OCI-LY7 (cell line): Measurements from ENCODE around the gene MBLAC1. TPM values are rescaled to one million over a fixed set of nuclear protein-coding genes. Genes with fewer than 3 reads are reported as not detected.
"Not testable (repeated sequence)": the region's sequence is repeated elsewhere in the genome, so short reads cannot be mapped to it uniquely, and the experiment has no call there.

Source experiments
- BruUV-seq: library from RNA; stranded (reverse); fragments of 400-500 nt; replicated peaks from 2 replicates; lab custom pipeline; 2021; lab: Mats Ljungman, UMichigan
- CTCF ChIA-PET: fragments of 300-600 bp; sonication (Branson Sonifier 250); formaldehyde crosslinking; loops from one replicate; lab custom pipeline; 2022; ENCODE audit warnings: antibody characterized with exemption; ENCODE audit not compliant: unreplicated experiment; lab: Charles Lee
- POLR2A ChIA-PET: fragments of 300-600 bp; sonication (Branson Sonifier 250); formaldehyde crosslinking; loops from one replicate; lab custom pipeline; 2022; ENCODE audit warnings: antibody characterized with exemption; lab: Charles Lee
- DNase-seq: peaks from one replicate; pipeline ENCODE4 v3.0.0-alpha.2; 2015; ENCODE audit warnings: low spot score
- H2AFZ ChIP-seq: fragments of 200-600 bp; sonication (generic), shearing (Covaris generic); 2 replicates; pipeline ENCODE4 v1.6.1; 2014; ENCODE audit warnings: mild to moderate bottlenecking, antibody characterized with exemption, low read length, moderate library complexity
- H3K27ac ChIP-seq: fragments of 200-600 bp; sonication (generic); 2 replicates; pipeline ENCODE4 v1.5.1; 2014; ENCODE audit warnings: mixed run types, low read depth, mild to moderate bottlenecking, moderate library complexity, low read length, inconsistent platforms; ENCODE audit not compliant: poor library complexity, severe bottlenecking
- H3K36me3 ChIP-seq: fragments of 200-600 bp; sonication (generic); 2 replicates; pipeline ENCODE4 v1.6.1; 2014; ENCODE audit warnings: mild to moderate bottlenecking, antibody characterized with exemption, low read length, moderate library complexity, mixed read lengths; ENCODE audit not compliant: insufficient read depth
- H3K4me1 ChIP-seq: fragments of 200-600 bp; sonication (generic); 2 replicates; pipeline ENCODE4 v1.5.1; 2014; ENCODE audit warnings: mild to moderate bottlenecking, low read length; ENCODE audit not compliant: insufficient read depth, poor library complexity, severe bottlenecking
- H3K4me2 ChIP-seq: fragments of 200-600 bp; sonication (generic); 2 replicates; pipeline ENCODE4 v1.6.1; 2014; ENCODE audit warnings: mild to moderate bottlenecking, low read length
- H3K4me3 ChIP-seq: fragments of 200-600 bp; sonication (generic); 2 replicates; pipeline ENCODE4 v1.5.1; 2014; ENCODE audit warnings: mild to moderate bottlenecking, low read depth, low read length; ENCODE audit not compliant: poor library complexity, severe bottlenecking
- H3K79me2 ChIP-seq: fragments of 200-600 bp; sonication (generic); 2 replicates; pipeline ENCODE4 v1.6.1; 2016; ENCODE audit warnings: low read depth, mild to moderate bottlenecking, low read length, moderate library complexity, mixed read lengths; ENCODE audit not compliant: insufficient read depth
- H3K9me2 ChIP-seq: fragments of 200-600 bp; sonication (generic); 2 replicates; pipeline ENCODE4 v1.6.1; 2016; ENCODE audit warnings: mild to moderate bottlenecking, low read length, mixed read lengths; ENCODE audit not compliant: insufficient read depth
- H3K9me3 ChIP-seq: fragments of 200-600 bp; sonication (generic); 2 replicates; pipeline ENCODE4 v1.6.1; 2014; ENCODE audit warnings: mild to moderate bottlenecking, mixed run types, low read length, mixed read lengths
- H4K20me1 ChIP-seq: fragments of 200-600 bp; sonication (generic); 2 replicates; pipeline ENCODE4 v1.6.1; 2014; ENCODE audit warnings: mild to moderate bottlenecking, antibody characterized with exemption, low read length, moderate library complexity, mixed read lengths; ENCODE audit not compliant: insufficient read depth
- CTCF ChIP-seq: fragments of 200-600 bp; sonication (generic); conservative IDR thresholded peaks from 2 replicates; pipeline ENCODE4 v1.5.1; 2014; ENCODE audit warnings: mild to moderate bottlenecking, antibody characterized with exemption, low read length, moderate library complexity, mixed read lengths
- EZH2phosphoT487 ChIP-seq: fragments of 200-600 bp; sonication (generic); IDR thresholded peaks from 2 replicates; pipeline ENCODE4 v1.6.1; 2018; ENCODE audit warnings: low read depth, borderline replicate concordance, mild to moderate bottlenecking, mixed run types, antibody characterized with exemption, low read length, moderate library complexity, mixed read lengths
- intact Hi-C: fragments of 100-400 bp; cut with micrococcal nuclease; formaldehyde crosslinking; loops from one replicate; pipeline ENCODE4 v1.10.0; 2022; ENCODE audit not compliant: unreplicated experiment
- total RNA-seq, 2 experiments: library from RNA; depleted of rRNA in 1 of 2; stranded (reverse); fragments of >200 nt in 1 of 2; shearing (Covaris generic) in 1 of 2; gene quantifications; 2 replicates each; pipeline ENCODE4 v1.2.3, GENCODE V29; 2014 to 2022

The MBLAC1 gene
- total RNA-seq, 2 experiments from 2014 or later, result 4.5 to 4.8 TPM

- TF ChIP-seq CTCF, result no peak
- TF ChIP-seq EZH2phosphoT487, result no peak
- peak overlapping the region; percentile 73 for H3K4me3 ChIP-seq
- BruUV-seq, result no TSS peak
- intact Hi-C loops, result loop anchor here (2.0 to 5.0 kb wide), 2 partner anchors 27 to 46 kb away; partner anchors contain the start of genes AP4M1, MCM7 and ZNF3
- POLR2A ChIA-PET, result interaction anchor here (0.6 to 2.0 kb wide), 6 partner anchors 8 to 46 kb away, joined by 3 to 7 read pairs (median 4); partner anchors contain the start of genes COPS6 and LAMTOR4
- H4K20me1 ChIP-seq, result no peaks in the 10 kb centered on the region
- peaks cover 14% of the 10 kb centered on the region; the same call in 1 of the 2 replicates for H3K36me3 ChIP-seq
- peaks cover 8% of the 10 kb centered on the region; the same call in 1 of the 2 replicates for H3K79me2 ChIP-seq
- peak overlapping the region; percentile 91 for H3K4me2 ChIP-seq
- H3K27ac ChIP-seq, result peak overlapping the region; percentile 94
- H3K4me1 ChIP-seq, result peaks cover 56% of the 10 kb centered on the region
- peak; percentile 68 for DNase-seq
- peak overlapping the region; percentile 70 for H2AFZ ChIP-seq
- H3K9me3 ChIP-seq, result no peaks in the 10 kb centered on the region
- CTCF ChIA-PET, result interaction anchor here (0.6 to 0.8 kb wide), 2 partner anchors 45 to 90 kb away, joined by 3 read pairs; no protein-coding TSS in a partner anchor
- no peaks in the 10 kb centered on the region for H3K9me2 ChIP-seq
Measured at GRCh38 chr7:100127866-100128636, 1.3 kb downstream of the MBLAC1 start.

DNA sequence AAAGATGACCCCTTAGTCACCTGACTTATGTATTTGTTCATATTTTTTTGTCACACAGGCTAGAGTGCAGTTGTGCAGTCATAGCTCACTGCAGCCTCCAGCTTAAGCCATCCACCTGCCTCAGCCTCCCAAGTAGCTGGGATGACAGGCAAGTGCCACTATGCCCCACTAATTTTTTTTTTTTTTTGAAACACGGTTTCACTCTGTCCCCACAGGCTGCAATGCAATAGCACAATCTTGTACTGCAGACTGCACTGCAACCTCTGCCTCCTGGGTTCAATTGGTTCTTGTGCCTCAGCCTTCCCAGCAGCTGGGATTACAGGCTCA, 1.8 kb downstream of the MBLAC1 start:
- Histone ChIP-seq H3K9me2 (no peaks in the 10 kb centered on the region), H3K4me1 (peaks cover 56% of the 10 kb centered on the region), H3K4me2 (peak overlapping the region; percentile 91), H3K9me3 (no peaks in the 10 kb centered on the region), H3K36me3 (peaks cover 12% of the 10 kb centered on the region; the same call in 1 of the 2 replicates), H2AFZ (no peak overlapping the region), H4K20me1 (no peaks in the 10 kb centered on the region), H3K27ac (peak overlapping the region; percentile 94), H3K79me2 (peaks cover 8% of the 10 kb centered on the region; the same call in 1 of the 2 replicates), H3K4me3 (peak overlapping the region; percentile 73)
- no TSS peak for BruUV-seq
- no peak for TF ChIP-seq CTCF
- no peak for TF ChIP-seq EZH2phosphoT487
- CTCF ChIA-PET, result interaction anchor here (0.8 kb wide), 1 partner anchor 90 kb away, joined by 3 read pairs; no protein-coding TSS in a partner anchor
- POLR2A ChIA-PET, result interaction anchor here (0.6 to 2.0 kb wide), 6 partner anchors 8 to 46 kb away, joined by 3 to 7 read pairs (median 4); partner anchors contain the start of genes COPS6 and LAMTOR4
- DNase-seq, result peak; percentile 20
- intact Hi-C loops, result loop anchor here (5.0 kb wide), 1 partner anchor 46 kb away; the partner anchor contains the start of gene ZNF3

GRCh38 chr7:100130220-100130607, 3.4 kb downstream of the MBLAC1 start:
- peaks cover 44% of the 10 kb centered on the region for H3K4me1 ChIP-seq
- not testable (repeated sequence) for H4K20me1 ChIP-seq, H3K79me2 ChIP-seq, DNase-seq, H3K9me2 ChIP-seq, H3K27ac ChIP-seq, H3K9me3 ChIP-seq, H3K4me2 ChIP-seq, H3K4me3 ChIP-seq, H2AFZ ChIP-seq, BruUV-seq, H3K36me3 ChIP-seq
- CTCF ChIA-PET, result interaction anchor here (1.3 to 1.7 kb wide), 2 partner anchors 28 to 48 kb away, joined by 3 to 4 read pairs; partner anchors contain the start of gene AP4M1
- POLR2A ChIA-PET, result interaction anchor here (0.5 to 0.9 kb wide), 3 partner anchors 29 to 781 kb away, joined by 3 to 5 read pairs (median 3); partner anchors contain the start of genes AP4M1 and MCM7
- intact Hi-C loops, result loop anchor here (5.0 to 10.0 kb wide), 2 partner anchors 138 to 215 kb away; no protein-coding TSS in a partner anchor
